HG03575 (cell line): ENCODE results near the gene UBAP1.
"Not testable (repeated sequence)": the region's sequence is repeated elsewhere in the genome, so short reads cannot be mapped to it uniquely, and the experiment has no call there.

ENCODE experiments used
- ATAC-seq: cut with Tn5 transposase; IDR thresholded peaks from one replicate; pipeline ENCODE4 v1.9.1; 2021; ENCODE audit not compliant: unreplicated experiment, insufficient number of reproducible peaks, low FRiP score; ENCODE audit errors: extremely low read depth

The UBAP1 gene

GRCh38 chr9:34254141-34254913 lies 75.5 kb downstream of the UBAP1 start:
- ATAC-seq: no peak

- ATAC-seq: no peak
Observed at GRCh38 chr9:34254966-34255825, 76.4 kb downstream of the UBAP1 start.

- no peak for ATAC-seq
Observed at GRCh38 chr9:34256104-34256503, 77.3 kb downstream of the UBAP1 start.

GRCh38 chr9:34256987-34257585 lies 78.2 kb downstream of the UBAP1 start:
- ATAC-seq: no peak

GRCh38 chr9:34259315-34259714 lies 80.5 kb downstream of the UBAP1 start:
- no peak for ATAC-seq

GRCh38 chr9:34262971-34263370 lies 84.1 kb downstream of the UBAP1 start:
- no peak for ATAC-seq

- ATAC-seq: no peak
Observed at GRCh38 chr9:34267660-34268059, 88.8 kb downstream of the UBAP1 start.

GRCh38 chr9:34271265-34272006 lies 92.6 kb downstream of the UBAP1 start:
- ATAC-seq: no peak

- no peak for ATAC-seq
Observed at GRCh38 chr9:34272101-34272541, 93.3 kb downstream of the UBAP1 start.

GRCh38 chr9:34273588-34273987 lies 94.7 kb downstream of the UBAP1 start:
- ATAC-seq: not testable (repeated sequence)

- ATAC-seq: no peak
Observed at GRCh38 chr9:34275811-34276210, 97.0 kb downstream of the UBAP1 start.

GRCh38 chr9:34276772-34277171 lies 97.9 kb downstream of the UBAP1 start:
- no peak for ATAC-seq

GRCh38 chr9:34279411-34279810 lies 100.6 kb downstream of the UBAP1 start:
- ATAC-seq: no peak

GRCh38 chr9:34282096-34282495 lies 103.3 kb downstream of the UBAP1 start:
- ATAC-seq: no peak

GRCh38 chr9:34289159-34289558 lies 110.3 kb downstream of the UBAP1 start:
- ATAC-seq: no peak

GRCh38 chr9:34291023-34291422 lies 112.2 kb downstream of the UBAP1 start:
- no peak for ATAC-seq

GRCh38 chr9:34291423-34291822 lies 112.6 kb downstream of the UBAP1 start:
- no peak for ATAC-seq

GRCh38 chr9:34292552-34292951 lies 113.7 kb downstream of the UBAP1 start:
- no peak for ATAC-seq

GRCh38 chr9:34301064-34301463 lies 122.2 kb downstream of the UBAP1 start:
- not testable (repeated sequence) for ATAC-seq
